ENCODE data around the gene SLC6A19. TPM values are rescaled to one million over a fixed set of nuclear protein-coding genes. Genes with fewer than 3 reads are reported as not detected.

SLC6A19 gene
- total and polyA plus RNA-seq, 2 donors (not counting 1 experiment from before 2014, with no cell fraction given) = not detected

GRCh38 chr5:1272201-1272600, 70.8 kb downstream of the SLC6A19 start:
- H3K4me3 Mint-ChIP-seq = no peak overlapping the region
- Histone ChIP-seq H3K4me1 (ENCODE audit: control insufficient read depth in 2 of 2, insufficient read depth in 2 of 2, low read length in 2 of 2) (no peaks in the 10 kb centered on the region), H3K27me3 (replicated peaks in 1 of 4; ENCODE audit: control extremely low read depth in 1 of 4, control insufficient read depth in 3 of 4, insufficient read depth in 4 of 4, low read length in 3 of 4) (no peaks in the 10 kb centered on the region), H3K9ac (ENCODE audit: low read length) (no peak overlapping the region), H3K27ac (ENCODE audit: low read length in 2 of 2) (no peak overlapping the region), H4K20me1 (ENCODE audit: control insufficient read depth, insufficient read depth, low read length, poor library complexity, severe bottlenecking) (no peaks in the 10 kb centered on the region), H2AFZ (ENCODE audit: insufficient read depth, low read depth, low read length, poor library complexity, severe bottlenecking) (no peak overlapping the region), H3K4me3 (ENCODE audit: control extremely low read depth in 1 of 5, extremely low read depth in 1 of 5, insufficient read depth in 1 of 5, low read depth in 2 of 5, low read length in 4 of 5) (no peak overlapping the region), H3K79me2 (ENCODE audit: control insufficient read depth, insufficient read depth, low read length) (no peaks in the 10 kb centered on the region), H3K4me2 (replicated peaks; ENCODE audit: low read depth, low read length, poor library complexity, severe bottlenecking) (no peak overlapping the region), H3K36me3 (replicated peaks in 1 of 2; ENCODE audit: control extremely low read depth in 1 of 2, control insufficient read depth in 1 of 2, extremely low read depth in 1 of 2, insufficient read depth in 2 of 2, low read length in 1 of 2) (no peaks in the 10 kb centered on the region), H3K9me3 (ENCODE audit: control extremely low read depth in 1 of 3, control insufficient read depth in 2 of 3, insufficient read depth in 1 of 3, low read length in 2 of 3) (no peaks in the 10 kb centered on the region)
- H3K9me3 Mint-ChIP-seq (ENCODE audit: insufficient read depth) = no peaks in the 10 kb centered on the region
- DNase-seq (no peak), ATAC-seq (ENCODE audit: low read depth) (no peak)
- no peak overlapping the region for H3K27ac Mint-ChIP-seq
- no peaks in the 10 kb centered on the region for H3K4me1 Mint-ChIP-seq
- ChIA-PET POLR2A (no interaction called here), CTCF (no interaction called here)
- no peaks in the 10 kb centered on the region for H3K27me3 Mint-ChIP-seq
- TF ChIP-seq EZH2 (IDR thresholded peaks at IDR 0.05; ENCODE audit: borderline replicate concordance, insufficient read depth, low read depth, low read length, poor library complexity, severe bottlenecking) (no peak), CTCF (IDR thresholded peaks at IDR 0.05) (no peak)
- intact Hi-C loops (cut with micrococcal nuclease) = no loop called here
- WGBS (ENCODE audit: insufficient coverage) = 99% methylated on average over 12 of the region's 21 CpGs

- Histone ChIP-seq H3K36me3 (replicated peaks in 1 of 2; ENCODE audit: control extremely low read depth in 1 of 2, control insufficient read depth in 1 of 2, extremely low read depth in 1 of 2, insufficient read depth in 2 of 2, low read length in 1 of 2) (no peaks in the 10 kb centered on the region), H3K4me1 (ENCODE audit: control insufficient read depth in 2 of 2, insufficient read depth in 2 of 2, low read length in 2 of 2) (no peaks in the 10 kb centered on the region), H3K27me3 (replicated peaks in 1 of 4; ENCODE audit: control extremely low read depth in 1 of 4, control insufficient read depth in 3 of 4, insufficient read depth in 4 of 4, low read length in 3 of 4) (no peaks in the 10 kb centered on the region), H4K20me1 (ENCODE audit: control insufficient read depth, insufficient read depth, low read length, poor library complexity, severe bottlenecking) (no peaks in the 10 kb centered on the region), H3K27ac (ENCODE audit: low read length in 2 of 2) (no peak overlapping the region), H3K4me3 (ENCODE audit: control extremely low read depth in 1 of 5, extremely low read depth in 1 of 5, insufficient read depth in 1 of 5, low read depth in 2 of 5, low read length in 4 of 5) (no peak overlapping the region), H3K9ac (ENCODE audit: low read length) (no peak overlapping the region), H3K4me2 (replicated peaks; ENCODE audit: low read depth, low read length, poor library complexity, severe bottlenecking) (no peak overlapping the region), H2AFZ (ENCODE audit: insufficient read depth, low read depth, low read length, poor library complexity, severe bottlenecking) (no peak overlapping the region), H3K79me2 (ENCODE audit: control insufficient read depth, insufficient read depth, low read length) (no peaks in the 10 kb centered on the region), H3K9me3 (ENCODE audit: control extremely low read depth in 1 of 3, control insufficient read depth in 2 of 3, insufficient read depth in 1 of 3, low read length in 2 of 3) (peaks cover 0 to 11% (median 0%) of the 10 kb centered on the region in 3 donors)
- TF ChIP-seq CTCF (IDR thresholded peaks at IDR 0.05) (no peak), EZH2 (IDR thresholded peaks at IDR 0.05; ENCODE audit: borderline replicate concordance, insufficient read depth, low read depth, low read length, poor library complexity, severe bottlenecking) (no peak)
- no peak overlapping the region for H3K27ac Mint-ChIP-seq
- ChIA-PET POLR2A (no interaction called here), CTCF (no interaction called here)
- DNase-seq (no peak), ATAC-seq (ENCODE audit: low read depth) (no peak)
- 96% methylated on average over 15 of the region's 20 CpGs for WGBS (ENCODE audit: insufficient coverage)
- no peak overlapping the region for H3K4me3 Mint-ChIP-seq
- no peaks in the 10 kb centered on the region for H3K27me3 Mint-ChIP-seq
- intact Hi-C loops (cut with micrococcal nuclease) = no loop called here
- H3K4me1 Mint-ChIP-seq = no peaks in the 10 kb centered on the region
- no peaks in the 10 kb centered on the region for H3K9me3 Mint-ChIP-seq (ENCODE audit: insufficient read depth)
These were observed 72.3 kb downstream of the SLC6A19 start for GRCh38 chr5:1273745-1274144.

Measured in B cell (primary cell).